ENCODE results near the gene NAP1L4.
A peak's percentile ranks its signal among the peaks of the same experiment; 100 is the strongest.

The NAP1L4 gene

GRCh38 chr11:2977113-2977512 is 15.0 kb downstream of the NAP1L4 start:
- Histone ChIP-seq H3K4me1 (ENCODE audit: insufficient read depth, low read length, poor library complexity, severe bottlenecking) (no peaks in the 10 kb centered on the region), H3F3A (ENCODE audit: low read depth) (no peaks in the 10 kb centered on the region), H4K20me1 (ENCODE audit: insufficient read depth, low read length, poor library complexity, severe bottlenecking) (peaks cover 85% of the 10 kb centered on the region), H3K4me3 (ENCODE audit: low read length, poor library complexity, severe bottlenecking) (no peak overlapping the region), H3K9ac (ENCODE audit: low read depth, low read length, poor library complexity, severe bottlenecking) (no peak overlapping the region), H3K36me3 (ENCODE audit: insufficient read depth, low read length) (peaks cover 69% of the 10 kb centered on the region), H3K9me2 (replicated peaks; ENCODE audit: low read depth, low read length) (no peaks in the 10 kb centered on the region), H3K79me2 (ENCODE audit: insufficient read depth, low read length) (peaks cover 91% of the 10 kb centered on the region), H3K27me3 (ENCODE audit: insufficient read depth, low read length, poor library complexity, severe bottlenecking) (no peaks in the 10 kb centered on the region), H3K9me3 (ENCODE audit: insufficient read depth, low read depth, low read length) (no peaks in the 10 kb centered on the region), H3K4me2 (ENCODE audit: low read depth, low read length, poor library complexity, severe bottlenecking) (no peak overlapping the region), H2AFZ (ENCODE audit: low read length) (no peak overlapping the region)
- TF ChIP-seq EZH2phosphoT487 (IDR thresholded peaks at IDR 0.05; ENCODE audit: borderline replicate concordance) (no peak), CTCF (conservative IDR thresholded peaks at IDR 0.05; ENCODE audit: low read length) (no peak)

GRCh38 chr11:2976294-2977063 is 15.7 kb downstream of the NAP1L4 start:
- H3F3A ChIP-seq (ENCODE audit: low read depth), result no peaks in the 10 kb centered on the region
- no peaks in the 10 kb centered on the region for H3K9me2 ChIP-seq (replicated peaks; ENCODE audit: low read depth, low read length)
- H4K20me1 ChIP-seq (ENCODE audit: insufficient read depth, low read length, poor library complexity, severe bottlenecking), result peaks cover 86% of the 10 kb centered on the region
- H2AFZ ChIP-seq (ENCODE audit: low read length), result no peak overlapping the region
- H3K36me3 ChIP-seq (ENCODE audit: insufficient read depth, low read length), result peaks cover 75% of the 10 kb centered on the region
- H3K4me2 ChIP-seq (ENCODE audit: low read depth, low read length, poor library complexity, severe bottlenecking), result no peak overlapping the region
- no peak overlapping the region for H3K4me3 ChIP-seq (ENCODE audit: low read length, poor library complexity, severe bottlenecking)
- H3K79me2 ChIP-seq (ENCODE audit: insufficient read depth, low read length), result peaks cover 85% of the 10 kb centered on the region
- H3K27me3 ChIP-seq (ENCODE audit: insufficient read depth, low read length, poor library complexity, severe bottlenecking), result no peaks in the 10 kb centered on the region
- TF ChIP-seq EZH2phosphoT487 (IDR thresholded peaks at IDR 0.05; ENCODE audit: borderline replicate concordance) (no peak), CTCF (conservative IDR thresholded peaks at IDR 0.05; ENCODE audit: low read length) (no peak)
- H3K4me1 ChIP-seq (ENCODE audit: insufficient read depth, low read length, poor library complexity, severe bottlenecking), result no peaks in the 10 kb centered on the region
- no peak overlapping the region for H3K9ac ChIP-seq (ENCODE audit: low read depth, low read length, poor library complexity, severe bottlenecking)
- no peaks in the 10 kb centered on the region for H3K9me3 ChIP-seq (ENCODE audit: insufficient read depth, low read depth, low read length)

DNA sequence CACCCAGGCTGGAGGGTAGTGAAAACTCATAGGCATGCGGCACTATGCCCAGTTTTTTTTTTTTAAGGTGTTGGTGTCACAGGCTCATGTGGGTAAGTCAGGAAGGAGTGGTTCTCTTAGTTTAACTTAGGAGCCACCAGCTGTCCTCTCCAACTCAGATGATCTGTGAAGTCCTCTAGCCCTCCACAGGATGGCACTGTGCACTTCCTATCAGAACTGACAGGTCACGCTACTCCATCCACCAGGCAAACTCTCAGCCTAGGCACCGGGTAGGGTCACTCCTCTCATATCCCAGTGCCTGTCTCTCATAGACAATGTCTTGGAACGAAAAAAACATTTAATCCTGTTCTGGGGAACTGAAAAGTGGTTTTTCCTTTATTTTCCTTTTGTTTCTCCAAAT is 16.5 kb downstream of the NAP1L4 start:
- Histone ChIP-seq H3F3A (ENCODE audit: low read depth) (no peaks in the 10 kb centered on the region), H3K9me3 (ENCODE audit: insufficient read depth, low read depth, low read length) (no peaks in the 10 kb centered on the region), H3K27me3 (ENCODE audit: insufficient read depth, low read length, poor library complexity, severe bottlenecking) (no peaks in the 10 kb centered on the region), H3K4me3 (ENCODE audit: low read length, poor library complexity, severe bottlenecking) (no peak overlapping the region), H3K9ac (ENCODE audit: low read depth, low read length, poor library complexity, severe bottlenecking) (no peak overlapping the region), H3K36me3 (ENCODE audit: insufficient read depth, low read length) (peaks cover 84% of the 10 kb centered on the region), H4K20me1 (ENCODE audit: insufficient read depth, low read length, poor library complexity, severe bottlenecking) (peaks cover 82% of the 10 kb centered on the region), H2AFZ (ENCODE audit: low read length) (no peak overlapping the region), H3K4me2 (ENCODE audit: low read depth, low read length, poor library complexity, severe bottlenecking) (no peak overlapping the region), H3K4me1 (ENCODE audit: insufficient read depth, low read length, poor library complexity, severe bottlenecking) (no peaks in the 10 kb centered on the region), H3K9me2 (replicated peaks; ENCODE audit: low read depth, low read length) (no peaks in the 10 kb centered on the region), H3K79me2 (ENCODE audit: insufficient read depth, low read length) (peaks cover 78% of the 10 kb centered on the region)
- no peak for TF ChIP-seq EZH2phosphoT487 (IDR thresholded peaks at IDR 0.05; ENCODE audit: borderline replicate concordance)
- TF ChIP-seq CTCF (conservative IDR thresholded peaks at IDR 0.05; ENCODE audit: low read length), result peak; percentile 64
